SH-SY5Y (cell line): ENCODE measurements around the gene ZNF32.

ENCODE experiments used
- GATA2 ChIP-seq: IDR thresholded peaks from 2 replicates; pipeline ENCODE4 v1.6.1; 2011; ENCODE audit warnings: mild to moderate bottlenecking, low read depth, low read length
- GATA3 ChIP-seq: IDR thresholded peaks from 2 replicates; pipeline ENCODE4 v1.6.1; 2011; ENCODE audit warnings: low read depth, mild to moderate bottlenecking, low read length, moderate library complexity

The ZNF32 gene

GRCh38 chr10:43671659-43672531 is 23.2 kb upstream of the ZNF32 start:
- no peak for TF ChIP-seq GATA3
- no peak for TF ChIP-seq GATA2

- TF ChIP-seq GATA2 (no peak), GATA3 (no peak)
Measured at GRCh38 chr10:43669386-43669785, 20.7 kb upstream of the ZNF32 start.

- TF ChIP-seq GATA3 (no peak), GATA2 (no peak)
Measured at GRCh38 chr10:43667761-43668386, 19.2 kb upstream of the ZNF32 start.

GRCh38 chr10:43667317-43667731 is 18.6 kb upstream of the ZNF32 start:
- TF ChIP-seq GATA2 = no peak
- no peak for TF ChIP-seq GATA3

- TF ChIP-seq GATA2 = no peak
- no peak for TF ChIP-seq GATA3
Measured at GRCh38 chr10:43666552-43666951, 17.9 kb upstream of the ZNF32 start.

- TF ChIP-seq GATA3 = no peak
- no peak for TF ChIP-seq GATA2
Measured at GRCh38 chr10:43665054-43665453, 16.4 kb upstream of the ZNF32 start.

GRCh38 chr10:43658227-43658626 is 9.5 kb upstream of the ZNF32 start:
- TF ChIP-seq GATA3 (no peak), GATA2 (no peak)

GRCh38 chr10:43655311-43655710 is 6.6 kb upstream of the ZNF32 start:
- TF ChIP-seq GATA3 (no peak), GATA2 (no peak)

- TF ChIP-seq GATA2 (no peak), GATA3 (no peak)
Measured at GRCh38 chr10:43653746-43654145, 5.1 kb upstream of the ZNF32 start.

GRCh38 chr10:43649185-43649523 is 473 bp upstream of the ZNF32 start:
- TF ChIP-seq GATA3 (no peak), GATA2 (no peak)

- TF ChIP-seq GATA3 (no peak), GATA2 (no peak)
Measured at GRCh38 chr10:43648095-43648397, 635 bp downstream of the ZNF32 start.

GRCh38 chr10:43647576-43647975 is 1.1 kb downstream of the ZNF32 start:
- no peak for TF ChIP-seq GATA3
- TF ChIP-seq GATA2 = no peak

GRCh38 chr10:43645866-43646265 is 2.8 kb downstream of the ZNF32 start:
- TF ChIP-seq GATA2 = no peak
- no peak for TF ChIP-seq GATA3

- TF ChIP-seq GATA2 (no peak), GATA3 (no peak)
Measured at GRCh38 chr10:43644252-43644651, 4.4 kb downstream of the ZNF32 start.

- TF ChIP-seq GATA3 (no peak), GATA2 (no peak)
Measured at GRCh38 chr10:43640603-43641002, 8.1 kb downstream of the ZNF32 start.

GRCh38 chr10:43628956-43629355 is 19.7 kb downstream of the ZNF32 start:
- TF ChIP-seq GATA3 = no peak
- no peak for TF ChIP-seq GATA2
